WTC11 (cell line): ENCODE data around the gene GNAI3. TPM values are rescaled to one million over a fixed set of nuclear protein-coding genes. Genes with fewer than 3 reads are reported as not detected.

Experiments used
- ATAC-seq: fragments of 200-7000 bp; cut with Tn5 transposase; 2 replicates; pipeline ENCODE4 v1.10.0; 2021; ENCODE audit warnings: mild to moderate bottlenecking, moderate library complexity
- CTCF ChIA-PET: fragments of 300-600 bp; sonication (Branson Sonifier 250); formaldehyde crosslinking; loops from one replicate; lab custom pipeline; 2021; ENCODE audit warnings: antibody characterized with exemption; lab: Charles Lee
- POLR2A ChIA-PET: fragments of 350-600 bp; sonication (Branson Sonifier 250); formaldehyde crosslinking; loops from one replicate; lab custom pipeline; 2021; ENCODE audit warnings: antibody characterized with exemption; lab: Charles Lee
- DNase-seq: peaks from one replicate; pipeline ENCODE4 v3.0.0; 2021; ENCODE audit warnings: low spot score
- H3K27ac Mint-ChIP-seq: 2 replicates; pipeline ENCODE4 v1.8.0; 2021; ENCODE audit warnings: mixed read lengths
- H3K27me3 Mint-ChIP-seq: 2 replicates; pipeline ENCODE4 v1.8.0; 2021; ENCODE audit warnings: low read depth, mild to moderate bottlenecking, moderate library complexity, mixed read lengths
- H3K36me3 Mint-ChIP-seq: 2 replicates; pipeline ENCODE4 v1.8.0; 2021; ENCODE audit warnings: mixed read lengths
- H3K4me1 Mint-ChIP-seq: 2 replicates; pipeline ENCODE4 v1.8.0; 2022; ENCODE audit warnings: mixed read lengths
- H3K4me3 Mint-ChIP-seq: 2 replicates; pipeline ENCODE4 v1.8.0; 2021; ENCODE audit warnings: mild to moderate bottlenecking, moderate library complexity, mixed read lengths
- H3K9me3 Mint-ChIP-seq: 2 replicates; pipeline ENCODE4 v1.8.0; 2021; ENCODE audit warnings: mixed read lengths
- AR ChIP-seq: fragments of 250-450 bp; sonication (Bioruptor Pico); IDR thresholded peaks from 2 replicates; pipeline ENCODE4 v1.9.0; 2021; ENCODE audit warnings: mild to moderate bottlenecking
- CDX4 ChIP-seq: fragments of 250-450 bp; sonication (Bioruptor Pico); IDR thresholded peaks from 2 replicates; pipeline ENCODE4 v1.9.0; 2021; ENCODE audit warnings: moderate library complexity, mild to moderate bottlenecking, inconsistent platforms, borderline replicate concordance
- CREB1 ChIP-seq: sonication (generic); formaldehyde crosslinking; IDR thresholded peaks from 2 replicates; pipeline ENCODE4 v1.8.0; 2023; ENCODE audit warnings: mild to moderate bottlenecking, missing genetic modification reagents
- CTCF ChIP-seq: fragments of 200-600 bp; IDR thresholded peaks from 2 replicates; pipeline ENCODE4 v1.8.0; 2022; ENCODE audit warnings: antibody characterized with exemption
- ELF4 ChIP-seq: sonication (generic); formaldehyde crosslinking; IDR thresholded peaks from 2 replicates; pipeline ENCODE4 v1.8.1; 2022; ENCODE audit warnings: low read depth, mild to moderate bottlenecking, moderate library complexity, missing genetic modification reagents
- FOXK1 ChIP-seq: sonication (generic); formaldehyde crosslinking; IDR thresholded peaks from 2 replicates; pipeline ENCODE4 v1.8.0; 2022; ENCODE audit warnings: mild to moderate bottlenecking, moderate library complexity, missing genetic modification reagents
- GABPB1 ChIP-seq: sonication (generic); formaldehyde crosslinking; IDR thresholded peaks from 2 replicates; pipeline ENCODE4 v1.8.1; 2023; ENCODE audit warnings: mild to moderate bottlenecking, missing genetic modification reagents
- KAT7 ChIP-seq: sonication (generic); formaldehyde crosslinking; IDR thresholded peaks from 2 replicates; pipeline ENCODE4 v1.8.1; 2023; ENCODE audit warnings: missing genetic modification reagents, mild to moderate bottlenecking, borderline replicate concordance
- MLX ChIP-seq: sonication (generic); formaldehyde crosslinking; IDR thresholded peaks from 2 replicates; pipeline ENCODE4 v1.8.1; 2023; ENCODE audit warnings: mild to moderate bottlenecking, missing genetic modification reagents, moderate library complexity
- NR1H2 ChIP-seq: sonication (generic); formaldehyde crosslinking; IDR thresholded peaks from 2 replicates; pipeline ENCODE4 v1.9.0; 2021; ENCODE audit warnings: mild to moderate bottlenecking, moderate library complexity, missing genetic modification reagents
- PREB ChIP-seq: sonication (generic); formaldehyde crosslinking; IDR thresholded peaks from 2 replicates; pipeline ENCODE4 v1.8.1; 2022; ENCODE audit warnings: mild to moderate bottlenecking, missing genetic modification reagents, moderate library complexity, borderline replicate concordance
- SMAD3 ChIP-seq: sonication (generic); formaldehyde crosslinking; IDR thresholded peaks from 2 replicates; pipeline ENCODE4 v1.8.0; 2022; ENCODE audit warnings: missing genetic modification reagents, mild to moderate bottlenecking, borderline replicate concordance
- SP1 ChIP-seq: sonication (generic); formaldehyde crosslinking; conservative IDR thresholded peaks from 2 replicates; pipeline ENCODE4 v1.8.1; 2022; ENCODE audit warnings: missing genetic modification reagents
- TP53 ChIP-seq: sonication (generic); formaldehyde crosslinking; IDR thresholded peaks from 2 replicates; pipeline ENCODE4 v1.8.1; 2023; ENCODE audit warnings: mild to moderate bottlenecking, missing genetic modification reagents
- ZBTB21 ChIP-seq: sonication (generic); formaldehyde crosslinking; IDR thresholded peaks from 2 replicates; pipeline ENCODE4 v1.8.1; 2023; ENCODE audit warnings: mild to moderate bottlenecking, missing genetic modification reagents, borderline replicate concordance
- ZMAT4 ChIP-seq: fragments of 250-450 bp; sonication (Bioruptor Pico); IDR thresholded peaks from 2 replicates; pipeline ENCODE4 v1.9.0; 2021; ENCODE audit warnings: mild to moderate bottlenecking
- ZNF121 ChIP-seq: sonication (generic); formaldehyde crosslinking; IDR thresholded peaks from 2 replicates; pipeline ENCODE4 v1.8.0; 2023; ENCODE audit warnings: missing genetic modification reagents
- ZNF138 ChIP-seq: sonication (generic); formaldehyde crosslinking; conservative IDR thresholded peaks from 2 replicates; pipeline ENCODE4 v1.8.1; 2022; ENCODE audit warnings: mild to moderate bottlenecking, moderate library complexity, missing genetic modification reagents
- ZNF263 ChIP-seq: sonication (generic); formaldehyde crosslinking; IDR thresholded peaks from 2 replicates; pipeline ENCODE4 v1.8.1; 2022; ENCODE audit warnings: low read depth, mild to moderate bottlenecking, moderate library complexity, missing genetic modification reagents
- ZNF423 ChIP-seq: fragments of 250-450 bp; sonication (Bioruptor Pico); IDR thresholded peaks from 2 replicates; pipeline ENCODE4 v2.1.2; 2022; ENCODE audit warnings: mild to moderate bottlenecking, moderate library complexity
- total RNA-seq: library from RNA; stranded (reverse); gene quantifications from 3 replicates; pipeline ENCODE4 v1.2.3, GENCODE V29; 2021

The GNAI3 gene
- total RNA-seq, 1 experiment from 2014 or later = 7.2 TPM

- no peak for TF ChIP-seq PREB (CRISPR knock-in tag)
- TF ChIP-seq AR (CRISPR knock-in tag) = no peak
- TF ChIP-seq CREB1 (CRISPR knock-in tag) = no peak
- no peak for TF ChIP-seq ZNF121 (CRISPR knock-in tag)
- no peak for TF ChIP-seq CDX4 (CRISPR knock-in tag)
Measured at GRCh38 chr1:109543988-109544735, 4.3 kb upstream of the GNAI3 start (continued).

- peak; percentile 50 for ATAC-seq
- peak overlapping the region; percentile 84 for H3K27ac Mint-ChIP-seq
- TF ChIP-seq ZBTB21 (CRISPR knock-in tag) (no peak), ZNF263 (no peak), SP1 (CRISPR knock-in tag) (peak; percentile 41; the same call in 1 of the 2 replicates), CTCF (peak; percentile 63), ZMAT4 (no peak)
- no peaks in the 10 kb centered on the region; the same call in none of the 2 replicates for H3K27me3 Mint-ChIP-seq
- peaks cover 28% of the 10 kb centered on the region for H3K4me1 Mint-ChIP-seq
- CTCF ChIA-PET = interaction anchor here (0.6 to 8.2 kb wide), 44 partner anchors 9 to 438 kb away, joined by 3 to 129 read pairs (median 6); partner anchors contain the start of genes AHCYL1, AMIGO1, AMPD2 and ATXN7L2
- POLR2A ChIA-PET = interaction anchor here (0.6 to 0.8 kb wide), 3 partner anchors 14 to 322 kb away, joined by 3 to 5 read pairs (median 3); no protein-coding TSS in a partner anchor
- peak overlapping the region; percentile 85 for H3K4me3 Mint-ChIP-seq
- peak; percentile 91 for DNase-seq
- H3K9me3 Mint-ChIP-seq = no peaks in the 10 kb centered on the region
- H3K36me3 Mint-ChIP-seq = no peaks in the 10 kb centered on the region
Measured at GRCh38 chr1:109546311-109547109, 1.9 kb upstream of the GNAI3 start.

GRCh38 chr1:109547463-109548320 is 723 bp upstream of the GNAI3 start:
- peak overlapping the region; percentile 94 for H3K27ac Mint-ChIP-seq
- H3K4me3 Mint-ChIP-seq = peak overlapping the region; percentile 85
- no peaks in the 10 kb centered on the region for H3K36me3 Mint-ChIP-seq
- H3K9me3 Mint-ChIP-seq = no peaks in the 10 kb centered on the region
- ChIA-PET CTCF (interaction anchor here (0.7 to 8.2 kb wide), 25 partner anchors 8 to 482 kb away, joined by 3 to 129 read pairs (median 6); partner anchors contain the start of genes AHCYL1, AMPD2, CYB561D1 and GNAT2), POLR2A (interaction anchor here (0.6 to 2.3 kb wide), 14 partner anchors 10 to 437 kb away, joined by 3 to 13 read pairs (median 5); partner anchors contain the start of genes AHCYL1, AMPD2, CYB561D1 and GNAT2)
- ATAC-seq (0 out of 2 replicates have a peak, but pooled peaks have one; percentile 3), DNase-seq (no peak)
- H3K27me3 Mint-ChIP-seq = no peaks in the 10 kb centered on the region; the same call in 1 of the 2 replicates
- peaks cover 28% of the 10 kb centered on the region for H3K4me1 Mint-ChIP-seq
- TF ChIP-seq FOXK1 (CRISPR knock-in tag) = no peak
- TF ChIP-seq KAT7 (CRISPR knock-in tag) = no peak
- TF ChIP-seq ELF4 (CRISPR knock-in tag) = no peak
- no peak for TF ChIP-seq GABPB1 (CRISPR knock-in tag)
- no peak for TF ChIP-seq TP53
- TF ChIP-seq SP1 (CRISPR knock-in tag) = no peak
- no peak for TF ChIP-seq ZNF138 (CRISPR knock-in tag)
- no peak for TF ChIP-seq ZNF423 (CRISPR knock-in tag)
- no peak for TF ChIP-seq NR1H2
- no peak for TF ChIP-seq MLX (CRISPR knock-in tag)
- TF ChIP-seq SMAD3 (CRISPR knock-in tag) = no peak
